ENCODE measurements around the gene MAML3.

DNA sequence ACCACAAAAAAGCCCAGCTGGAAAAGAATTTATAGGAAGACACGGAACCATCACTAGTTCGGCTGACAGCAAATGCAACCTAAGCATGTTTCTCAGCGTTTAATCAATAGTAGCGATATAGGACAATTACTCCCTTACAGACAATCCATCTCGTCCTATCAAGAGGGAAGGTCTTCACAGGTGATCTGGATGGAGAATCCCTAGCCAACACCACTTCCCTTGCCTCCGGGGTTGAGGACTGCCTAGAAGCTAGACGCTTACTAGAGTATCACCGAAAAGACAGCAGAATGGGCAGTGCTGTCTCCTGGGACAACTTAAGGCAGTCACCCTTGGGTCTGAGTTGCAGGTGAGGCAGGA is 32.1 kb upstream of the MAML3 start:
- TF ChIP-seq, protein P1, sequence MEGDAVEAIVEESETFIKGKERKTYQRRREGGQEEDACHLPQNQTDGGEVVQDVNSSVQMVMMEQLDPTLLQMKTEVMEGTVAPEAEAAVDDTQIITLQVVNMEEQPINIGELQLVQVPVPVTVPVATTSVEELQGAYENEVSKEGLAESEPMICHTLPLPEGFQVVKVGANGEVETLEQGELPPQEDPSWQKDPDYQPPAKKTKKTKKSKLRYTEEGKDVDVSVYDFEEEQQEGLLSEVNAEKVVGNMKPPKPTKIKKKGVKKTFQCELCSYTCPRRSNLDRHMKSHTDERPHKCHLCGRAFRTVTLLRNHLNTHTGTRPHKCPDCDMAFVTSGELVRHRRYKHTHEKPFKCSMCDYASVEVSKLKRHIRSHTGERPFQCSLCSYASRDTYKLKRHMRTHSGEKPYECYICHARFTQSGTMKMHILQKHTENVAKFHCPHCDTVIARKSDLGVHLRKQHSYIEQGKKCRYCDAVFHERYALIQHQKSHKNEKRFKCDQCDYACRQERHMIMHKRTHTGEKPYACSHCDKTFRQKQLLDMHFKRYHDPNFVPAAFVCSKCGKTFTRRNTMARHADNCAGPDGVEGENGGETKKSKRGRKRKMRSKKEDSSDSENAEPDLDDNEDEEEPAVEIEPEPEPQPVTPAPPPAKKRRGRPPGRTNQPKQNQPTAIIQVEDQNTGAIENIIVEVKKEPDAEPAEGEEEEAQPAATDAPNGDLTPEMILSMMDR (conservative IDR thresholded peaks at IDR 0.05; ENCODE audit: low read depth in 2 of 2), result no peak
- TF ChIP-seq, protein P2, sequence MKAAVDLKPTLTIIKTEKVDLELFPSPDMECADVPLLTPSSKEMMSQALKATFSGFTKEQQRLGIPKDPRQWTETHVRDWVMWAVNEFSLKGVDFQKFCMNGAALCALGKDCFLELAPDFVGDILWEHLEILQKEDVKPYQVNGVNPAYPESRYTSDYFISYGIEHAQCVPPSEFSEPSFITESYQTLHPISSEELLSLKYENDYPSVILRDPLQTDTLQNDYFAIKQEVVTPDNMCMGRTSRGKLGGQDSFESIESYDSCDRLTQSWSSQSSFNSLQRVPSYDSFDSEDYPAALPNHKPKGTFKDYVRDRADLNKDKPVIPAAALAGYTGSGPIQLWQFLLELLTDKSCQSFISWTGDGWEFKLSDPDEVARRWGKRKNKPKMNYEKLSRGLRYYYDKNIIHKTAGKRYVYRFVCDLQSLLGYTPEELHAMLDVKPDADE (IDR thresholded peaks at IDR 0.05), result no peak
- TF ChIP-seq POLR2AphosphoS5 (IDR thresholded peaks at IDR 0.05; ENCODE audit: low read depth) (no peak), CREB1 (CRISPR knock-in tag; IDR thresholded peaks at IDR 0.05; ENCODE audit: low read depth) (no peak), EZH2 (IDR thresholded peaks at IDR 0.05; ENCODE audit: low read depth, unreplicated experiment) (no peak), JUNB (IDR thresholded peaks at IDR 0.05; ENCODE audit: unreplicated experiment) (no peak), ZNF114 (CRISPR knock-in tag; IDR thresholded peaks at IDR 0.05) (no peak), EZH2phosphoT487 (IDR thresholded peaks at IDR 0.05; ENCODE audit: unreplicated experiment) (no peak), ZNF331 (CRISPR knock-in tag; IDR thresholded peaks at IDR 0.05; ENCODE audit: low read depth) (no peak), STAT1 (IDR thresholded peaks at IDR 0.05; ENCODE audit: unreplicated experiment) (no peak), NANOG (IDR thresholded peaks at IDR 0.05; ENCODE audit: borderline replicate concordance) (no peak)
- TF ChIP-seq, protein P3, sequence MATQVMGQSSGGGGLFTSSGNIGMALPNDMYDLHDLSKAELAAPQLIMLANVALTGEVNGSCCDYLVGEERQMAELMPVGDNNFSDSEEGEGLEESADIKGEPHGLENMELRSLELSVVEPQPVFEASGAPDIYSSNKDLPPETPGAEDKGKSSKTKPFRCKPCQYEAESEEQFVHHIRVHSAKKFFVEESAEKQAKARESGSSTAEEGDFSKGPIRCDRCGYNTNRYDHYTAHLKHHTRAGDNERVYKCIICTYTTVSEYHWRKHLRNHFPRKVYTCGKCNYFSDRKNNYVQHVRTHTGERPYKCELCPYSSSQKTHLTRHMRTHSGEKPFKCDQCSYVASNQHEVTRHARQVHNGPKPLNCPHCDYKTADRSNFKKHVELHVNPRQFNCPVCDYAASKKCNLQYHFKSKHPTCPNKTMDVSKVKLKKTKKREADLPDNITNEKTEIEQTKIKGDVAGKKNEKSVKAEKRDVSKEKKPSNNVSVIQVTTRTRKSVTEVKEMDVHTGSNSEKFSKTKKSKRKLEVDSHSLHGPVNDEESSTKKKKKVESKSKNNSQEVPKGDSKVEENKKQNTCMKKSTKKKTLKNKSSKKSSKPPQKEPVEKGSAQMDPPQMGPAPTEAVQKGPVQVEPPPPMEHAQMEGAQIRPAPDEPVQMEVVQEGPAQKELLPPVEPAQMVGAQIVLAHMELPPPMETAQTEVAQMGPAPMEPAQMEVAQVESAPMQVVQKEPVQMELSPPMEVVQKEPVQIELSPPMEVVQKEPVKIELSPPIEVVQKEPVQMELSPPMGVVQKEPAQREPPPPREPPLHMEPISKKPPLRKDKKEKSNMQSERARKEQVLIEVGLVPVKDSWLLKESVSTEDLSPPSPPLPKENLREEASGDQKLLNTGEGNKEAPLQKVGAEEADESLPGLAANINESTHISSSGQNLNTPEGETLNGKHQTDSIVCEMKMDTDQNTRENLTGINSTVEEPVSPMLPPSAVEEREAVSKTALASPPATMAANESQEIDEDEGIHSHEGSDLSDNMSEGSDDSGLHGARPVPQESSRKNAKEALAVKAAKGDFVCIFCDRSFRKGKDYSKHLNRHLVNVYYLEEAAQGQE (IDR thresholded peaks at IDR 0.05; ENCODE audit: unreplicated experiment), result no peak
